Gastrocnemius medialis (tissue), 4 donors: ENCODE data around the gene TMEM163. TPM values are rescaled to one million over a fixed set of nuclear protein-coding genes. Genes with fewer than 3 reads are reported as not detected.

ENCODE experiments used
- ATAC-seq, 2 donors: fragments of 150-250 bp; one replicate each; pipeline ENCODE4 v1.9.1; 2016
- DNase-seq, 2 donors: peaks; one replicate each; pipeline ENCODE4 v3.0.0-alpha.2; 2019
- H3K27ac ChIP-seq, 4 donors: fragments of 200-600 bp; sonication (generic); 1 replicate in 1 of 4; 2 replicates in 3 of 4; pipeline ENCODE4 v1.5.1; 2016 to 2018; ENCODE audit warnings: mild to moderate bottlenecking in 2 of 4, moderate library complexity in 1 of 4
- H3K27me3 ChIP-seq, 3 donors: fragments of 200-600 bp; sonication (generic) in 2 of 3; 1 replicate in 1 of 3; 2 replicates in 2 of 3; pipeline versions ENCODE4 v1.5.1 to v1.6.0; 2016 to 2019; ENCODE audit warnings: mild to moderate bottlenecking in 1 of 3, moderate library complexity in 1 of 3
- H3K36me3 ChIP-seq, 2 donors: fragments of 200-600 bp; sonication (generic) in 1 of 2; one replicate each; pipeline ENCODE4 v1.5.1; 2017 to 2018
- H3K4me1 ChIP-seq, 2 donors: fragments of 200-600 bp; sonication (generic) in 1 of 2; one replicate each; pipeline ENCODE4 v1.5.1; 2016 to 2017; ENCODE audit warnings: mild to moderate bottlenecking in 2 of 2
- H3K4me3 ChIP-seq, 4 donors: fragments of 200-600 bp; sonication (generic) in 3 of 4; 1 replicate in 1 of 4; 2 replicates in 3 of 4; pipeline ENCODE4 v1.5.1; 2016 to 2019; ENCODE audit warnings: mild to moderate bottlenecking in 2 of 4
- H3K9me3 ChIP-seq, 3 donors: fragments of 200-600 bp; sonication (generic) in 2 of 3; 1 replicate in 1 of 3; 2 replicates in 2 of 3; pipeline ENCODE4 v1.5.1; 2016 to 2019
- POLR2A ChIP-seq, 2 donors: fragments of 450-650 bp; IDR thresholded peaks; one replicate each; pipeline ENCODE4 v1.6.1; 2017; ENCODE audit warnings: antibody characterized with exemption in 2 of 2, mild to moderate bottlenecking in 2 of 2, moderate library complexity in 2 of 2
- in situ Hi-C, 4 donors: fragments of 200-750 bp; cut with MboI; loops; one replicate each; pipeline versions ENCODE4 v1.15.0 to v1.8.0; 2017; ENCODE audit warnings: low sequenced_read_pairs in 4 of 4
- intact Hi-C: fragments of 100-400 bp; cut with DNase I; formaldehyde crosslinking; loops from one replicate; pipeline ENCODE4 v1.15.1; 2023; ENCODE audit warnings: low total_unique reads
- total RNA-seq, 4 donors: library from RNA; depleted of rRNA; stranded (reverse); fragments of >200 nt; gene quantifications; one replicate each; pipeline versions ENCODE4 v1.1.0 to v1.2.3, GENCODE V29; 2016
- TF ChIP-seq, protein P1 (sequence below), 5 experiments: fragments of 450-650 bp in 3 of 5; fragments of 200-600 bp in 2 of 5; sonication (generic) in 2 of 5; IDR thresholded peaks in 4 of 5; conservative IDR thresholded peaks in 1 of 5; 1 replicate in 4 of 5; 2 replicates in 1 of 5; pipeline ENCODE4 v1.5.1; 2016 to 2019; ENCODE audit warnings: antibody characterized with exemption in 5 of 5, mild to moderate bottlenecking in 3 of 5, moderate library complexity in 3 of 5

TMEM163 gene
- total RNA-seq, 4 donors from 2014 or later = not detected

DNA sequence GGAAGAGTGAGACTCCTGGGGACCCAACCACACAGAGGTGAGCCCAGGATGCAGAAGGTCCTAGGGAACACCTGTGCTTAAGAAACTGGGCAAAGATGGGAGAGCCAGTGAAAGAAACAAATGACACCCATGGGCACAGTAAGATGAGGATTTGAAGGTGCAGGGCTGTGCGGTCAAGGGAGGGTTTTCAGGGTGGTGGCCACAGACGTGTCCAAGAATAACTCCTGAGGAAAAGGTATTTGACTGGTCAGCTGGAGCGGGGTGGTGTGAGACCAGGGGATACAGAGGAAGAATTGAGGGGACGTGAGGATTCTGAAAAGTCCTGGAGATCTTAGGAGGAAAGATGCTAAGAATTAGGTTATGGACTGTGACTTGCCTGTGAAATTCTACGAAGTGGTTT, 142.9 kb downstream of the TMEM163 start:
- Histone ChIP-seq H3K36me3 (no peaks in the 10 kb centered on the region), H3K27ac (no peak overlapping the region), H3K27me3 (no peaks in the 10 kb centered on the region), H3K4me1 (no peaks in the 10 kb centered on the region), H3K9me3 (no peaks in the 10 kb centered on the region), H3K4me3 (no peak overlapping the region)
- ATAC-seq (no peak), DNase-seq (no peak)
- TF ChIP-seq POLR2A (IDR thresholded peaks at IDR 0.05) = no peak
- TF ChIP-seq, protein P1, sequence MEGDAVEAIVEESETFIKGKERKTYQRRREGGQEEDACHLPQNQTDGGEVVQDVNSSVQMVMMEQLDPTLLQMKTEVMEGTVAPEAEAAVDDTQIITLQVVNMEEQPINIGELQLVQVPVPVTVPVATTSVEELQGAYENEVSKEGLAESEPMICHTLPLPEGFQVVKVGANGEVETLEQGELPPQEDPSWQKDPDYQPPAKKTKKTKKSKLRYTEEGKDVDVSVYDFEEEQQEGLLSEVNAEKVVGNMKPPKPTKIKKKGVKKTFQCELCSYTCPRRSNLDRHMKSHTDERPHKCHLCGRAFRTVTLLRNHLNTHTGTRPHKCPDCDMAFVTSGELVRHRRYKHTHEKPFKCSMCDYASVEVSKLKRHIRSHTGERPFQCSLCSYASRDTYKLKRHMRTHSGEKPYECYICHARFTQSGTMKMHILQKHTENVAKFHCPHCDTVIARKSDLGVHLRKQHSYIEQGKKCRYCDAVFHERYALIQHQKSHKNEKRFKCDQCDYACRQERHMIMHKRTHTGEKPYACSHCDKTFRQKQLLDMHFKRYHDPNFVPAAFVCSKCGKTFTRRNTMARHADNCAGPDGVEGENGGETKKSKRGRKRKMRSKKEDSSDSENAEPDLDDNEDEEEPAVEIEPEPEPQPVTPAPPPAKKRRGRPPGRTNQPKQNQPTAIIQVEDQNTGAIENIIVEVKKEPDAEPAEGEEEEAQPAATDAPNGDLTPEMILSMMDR (IDR thresholded peaks at IDR 0.05 in 4 of 5, conservative IDR thresholded peaks at IDR 0.05 in 1 of 5) = no peak
- intact Hi-C loops (no loop called here), in situ Hi-C loops (no loop called here)

DNA sequence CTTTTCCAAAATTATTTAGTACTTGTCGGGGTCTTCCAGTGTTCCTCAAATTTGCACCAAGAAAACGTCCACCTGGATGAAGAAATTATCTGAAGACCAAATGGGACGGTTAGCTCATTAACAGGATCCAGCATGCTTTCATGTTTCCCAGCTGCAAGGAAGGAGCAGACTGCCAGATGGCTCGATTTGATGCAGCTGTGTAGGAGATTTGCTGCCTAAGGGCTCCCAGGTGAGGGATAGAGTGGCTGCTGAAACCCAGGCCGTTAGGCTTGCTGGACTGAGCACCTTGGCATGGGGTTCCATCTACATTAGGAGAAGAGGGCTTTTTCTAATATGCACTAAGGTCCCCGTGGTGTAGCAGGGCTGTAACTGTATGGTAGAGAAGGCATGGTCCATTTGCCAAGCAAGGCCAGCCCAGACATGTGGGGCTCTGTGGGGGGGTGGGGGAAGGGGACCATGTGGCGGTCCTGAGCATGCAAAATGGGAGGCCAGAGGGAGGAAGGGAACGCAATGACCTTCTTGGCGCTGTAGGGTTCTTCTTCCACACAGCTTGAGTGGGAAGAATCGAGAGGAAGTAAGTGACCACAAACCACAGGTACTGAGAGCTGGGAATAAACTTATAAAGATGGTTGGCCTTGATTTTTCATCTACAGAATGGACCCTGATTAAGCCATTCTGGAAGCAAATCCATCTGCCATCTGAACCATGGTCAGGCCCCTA, 144.0 kb downstream of the TMEM163 start:
- Histone ChIP-seq H3K9me3 (no peaks in the 10 kb centered on the region), H3K4me1 (no peaks in the 10 kb centered on the region), H3K4me3 (no peak overlapping the region), H3K27ac (no peak overlapping the region), H3K27me3 (no peaks in the 10 kb centered on the region), H3K36me3 (no peaks in the 10 kb centered on the region)
- ATAC-seq (no peak), DNase-seq (no peak)
- in situ Hi-C loops (no loop called here), intact Hi-C loops (no loop called here)
- TF ChIP-seq POLR2A (IDR thresholded peaks at IDR 0.05) = no peak
- TF ChIP-seq, protein P1 (IDR thresholded peaks at IDR 0.05 in 4 of 5, conservative IDR thresholded peaks at IDR 0.05 in 1 of 5) = no peak

DNA sequence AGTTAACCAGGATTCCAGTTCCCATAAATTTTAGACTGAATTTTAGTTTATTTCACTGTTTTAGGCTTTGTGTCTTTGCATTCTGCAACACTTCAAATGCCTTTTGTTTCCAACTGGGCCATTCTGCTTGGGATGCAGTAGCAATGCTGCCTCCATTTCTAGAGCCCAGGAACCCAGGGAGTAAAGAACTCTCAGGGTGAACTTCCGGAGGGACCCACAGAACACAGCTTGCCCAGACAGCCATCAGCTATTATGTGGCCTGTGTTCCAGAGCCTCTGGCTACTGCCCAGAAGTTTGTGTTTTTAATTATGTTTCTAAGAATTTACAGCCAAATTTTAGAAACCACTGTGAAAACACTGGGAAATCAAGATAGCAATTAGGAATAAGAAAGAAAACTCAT, 145.1 kb downstream of the TMEM163 start:
- H3K4me1 ChIP-seq = no peaks in the 10 kb centered on the region
- DNase-seq (no peak), ATAC-seq (no peak)
- no peak overlapping the region for H3K27ac ChIP-seq
- H3K36me3 ChIP-seq = no peaks in the 10 kb centered on the region
- no peak overlapping the region for H3K4me3 ChIP-seq
- H3K27me3 ChIP-seq = no peaks in the 10 kb centered on the region
- in situ Hi-C loops = no loop called here
- intact Hi-C loops = no loop called here
- no peaks in the 10 kb centered on the region for H3K9me3 ChIP-seq
- TF ChIP-seq, protein P1 (IDR thresholded peaks at IDR 0.05 in 4 of 5, conservative IDR thresholded peaks at IDR 0.05 in 1 of 5) = no peak
- no peak for TF ChIP-seq POLR2A (IDR thresholded peaks at IDR 0.05)

DNA sequence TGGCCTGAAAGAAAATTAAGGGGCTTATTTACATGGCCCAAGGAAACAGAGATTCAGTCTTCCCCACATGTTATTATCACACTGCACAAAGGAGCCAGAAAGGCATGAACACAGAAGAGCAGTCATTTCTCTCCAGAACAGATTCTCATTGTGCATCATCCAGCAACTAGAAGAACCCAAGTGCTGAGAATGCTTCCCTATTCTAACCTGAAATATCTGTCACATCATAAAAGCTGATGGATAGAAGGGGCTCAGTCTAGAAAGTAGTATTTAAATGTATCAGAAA, 145.8 kb downstream of the TMEM163 start:
- no peaks in the 10 kb centered on the region for H3K36me3 ChIP-seq
- H3K4me3 ChIP-seq = no peak overlapping the region
- no peak for TF ChIP-seq POLR2A (IDR thresholded peaks at IDR 0.05)
- TF ChIP-seq, protein P1 (IDR thresholded peaks at IDR 0.05 in 4 of 5, conservative IDR thresholded peaks at IDR 0.05 in 1 of 5) = no peak
- H3K27me3 ChIP-seq = no peaks in the 10 kb centered on the region
- no peaks in the 10 kb centered on the region for H3K9me3 ChIP-seq
- H3K27ac ChIP-seq = no peak overlapping the region
- ATAC-seq (no peak), DNase-seq (no peak)
- intact Hi-C loops (no loop called here), in situ Hi-C loops (no loop called here)
- no peaks in the 10 kb centered on the region for H3K4me1 ChIP-seq
